KG1 (cell line): Measurements from ENCODE around the gene RPS29.

ENCODE experiments used
- DNase-seq: peaks from one replicate; lab custom pipeline; 2025; lab: John Stamatoyannopoulos, UW

The RPS29 gene

GRCh38 chr14:49550286-49551184 is 35.6 kb downstream of the RPS29 start:
- no peak for DNase-seq

GRCh38 chr14:49549881-49550280 is 36.3 kb downstream of the RPS29 start:
- no peak for DNase-seq

DNA sequence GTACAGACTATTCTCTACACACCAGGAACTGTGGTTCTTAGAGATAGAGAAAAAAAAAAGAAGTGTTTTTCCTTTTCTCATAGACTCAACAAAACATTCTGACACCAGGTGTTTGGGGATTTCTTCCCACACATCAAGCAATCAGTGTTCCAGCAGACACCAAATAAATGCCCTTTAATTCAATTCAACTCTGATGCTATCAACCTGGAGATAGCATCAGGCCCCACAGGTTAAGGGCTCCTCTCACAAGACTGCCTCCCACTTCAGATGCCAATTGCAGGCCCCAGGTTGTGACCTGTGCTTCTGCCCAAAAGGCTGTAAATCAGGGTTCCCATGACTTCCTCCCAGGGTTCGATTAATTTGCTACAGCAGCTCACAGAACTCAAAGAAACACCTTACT is 36.7 kb downstream of the RPS29 start:
- DNase-seq, result no peak

GRCh38 chr14:49546766-49547165 is 39.4 kb downstream of the RPS29 start:
- no peak for DNase-seq

GRCh38 chr14:49545716-49546115 is 40.5 kb downstream of the RPS29 start:
- no peak for DNase-seq

- DNase-seq, result no peak
These were observed 41.1 kb downstream of the RPS29 start for GRCh38 chr14:49545071-49545470.

GRCh38 chr14:49541049-49541448 is 45.1 kb downstream of the RPS29 start:
- no peak for DNase-seq

DNA sequence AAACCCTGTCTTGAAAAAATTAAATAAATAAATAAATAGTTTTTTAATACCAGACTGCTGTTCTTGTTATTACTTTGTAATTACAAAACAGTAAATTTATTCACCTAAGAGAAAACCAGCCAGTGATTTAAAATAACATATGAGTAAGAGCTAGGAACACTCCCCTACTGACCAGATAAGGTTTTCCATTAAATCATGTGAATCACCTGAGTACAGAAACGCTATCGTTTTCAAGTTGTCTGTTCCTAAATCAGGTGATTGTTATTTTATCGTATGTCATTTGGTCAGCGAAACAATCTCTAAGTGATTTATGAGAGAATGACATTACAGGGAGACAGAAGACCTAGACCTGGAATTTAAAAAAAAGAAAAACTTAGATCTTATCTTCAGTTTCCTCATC is 47.3 kb downstream of the RPS29 start:
- no peak for DNase-seq
